ENCODE results near the gene SHB. TPM values are rescaled to one million over a fixed set of nuclear protein-coding genes. Genes with fewer than 3 reads are reported as not detected.

SHB gene
- total and polyA plus RNA-seq, 2 of the 8 experiments (the other 6 are each of a cell fraction or from before 2014, with no cell fraction given): 4.1 to 12.6 TPM

DNA sequence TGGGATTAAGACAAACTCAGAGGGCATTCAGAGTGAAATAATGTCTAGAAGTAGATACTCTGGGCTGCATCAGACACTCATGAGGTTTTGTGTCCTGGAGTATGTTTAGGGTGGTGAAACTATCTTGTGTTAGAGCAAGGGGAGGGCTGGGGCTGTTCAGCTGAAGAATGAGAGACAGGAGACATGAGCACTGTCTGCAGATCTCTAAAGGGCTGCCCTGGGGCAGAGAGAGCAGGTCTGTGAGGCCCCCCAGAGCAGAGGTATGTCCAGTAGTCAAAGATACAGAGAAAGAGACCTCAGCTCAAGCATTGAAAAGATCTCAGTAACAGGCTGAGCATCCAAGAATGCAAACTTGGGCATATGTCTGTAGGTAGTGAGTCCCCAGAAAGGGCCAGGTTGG, 45.9 kb upstream of the SHB start (continued):
- TF ChIP-seq CBX8 (IDR thresholded peaks at IDR 0.05; ENCODE audit: borderline replicate concordance, low read depth, low read length): no peak
- no peak for TF ChIP-seq GTF2F1 (IDR thresholded peaks at IDR 0.05; ENCODE audit: borderline replicate concordance, low read depth, low read length)
- TF ChIP-seq RAD21 (IDR thresholded peaks at IDR 0.05 in 1 of 2, conservative IDR thresholded peaks at IDR 0.05 in 1 of 2; ENCODE audit: low read depth in 2 of 2, low read length in 2 of 2): no peak
- no peak for TF ChIP-seq JUN (IDR thresholded peaks at IDR 0.05; ENCODE audit: low read depth, low read length)
